ENCODE data around the gene CDH24.

The CDH24 gene

GRCh38 chr14:23055147-23055550 lies 2.2 kb downstream of the CDH24 start:
- Histone ChIP-seq H3K27me3 (ENCODE audit: insufficient read depth, low read length) (no peaks in the 10 kb centered on the region), H3K4me3 (ENCODE audit: low read depth, low read length, poor library complexity, severe bottlenecking) (no peak overlapping the region), H4K20me1 (ENCODE audit: insufficient read depth, low read length) (no peaks in the 10 kb centered on the region), H3K79me2 (ENCODE audit: insufficient read depth, low read length) (no peaks in the 10 kb centered on the region), H3K27ac (ENCODE audit: low read depth, low read length, poor library complexity, severe bottlenecking) (no peak overlapping the region), H3K9me2 (ENCODE audit: low read depth, low read length) (no peaks in the 10 kb centered on the region), H3K36me3 (ENCODE audit: insufficient read depth, low read length) (peaks cover 17% of the 10 kb centered on the region), H3K4me2 (ENCODE audit: low read length) (no peak overlapping the region), H2AFZ (ENCODE audit: low read length) (no peak overlapping the region), H3K9me3 (ENCODE audit: low read length) (no peaks in the 10 kb centered on the region), H3K4me1 (ENCODE audit: insufficient read depth, low read length, severe bottlenecking) (peaks cover 18% of the 10 kb centered on the region), H3F3A (ENCODE audit: insufficient read depth, low read length) (no peaks in the 10 kb centered on the region), H3K9ac (ENCODE audit: low read length) (no peak overlapping the region)
- TF ChIP-seq CTCF (IDR thresholded peaks at IDR 0.05; ENCODE audit: low read length) (no peak), EZH2 (IDR thresholded peaks at IDR 0.05; ENCODE audit: borderline replicate concordance, low read length) (no peak)

- no peak overlapping the region for H3K9ac ChIP-seq (ENCODE audit: low read length)
- peaks cover 18% of the 10 kb centered on the region for H3K4me1 ChIP-seq (ENCODE audit: insufficient read depth, low read length, severe bottlenecking)
- no peak overlapping the region for H3K4me3 ChIP-seq (ENCODE audit: low read depth, low read length, poor library complexity, severe bottlenecking)
- TF ChIP-seq EZH2 (IDR thresholded peaks at IDR 0.05; ENCODE audit: borderline replicate concordance, low read length) (no peak), CTCF (IDR thresholded peaks at IDR 0.05; ENCODE audit: low read length) (peak; percentile 64)
- H3F3A ChIP-seq (ENCODE audit: insufficient read depth, low read length) = no peaks in the 10 kb centered on the region
- H2AFZ ChIP-seq (ENCODE audit: low read length) = no peak overlapping the region
- H3K79me2 ChIP-seq (ENCODE audit: insufficient read depth, low read length) = no peaks in the 10 kb centered on the region
- no peaks in the 10 kb centered on the region for H3K9me3 ChIP-seq (ENCODE audit: low read length)
- no peaks in the 10 kb centered on the region for H4K20me1 ChIP-seq (ENCODE audit: insufficient read depth, low read length)
- no peaks in the 10 kb centered on the region for H3K27me3 ChIP-seq (ENCODE audit: insufficient read depth, low read length)
- H3K27ac ChIP-seq (ENCODE audit: low read depth, low read length, poor library complexity, severe bottlenecking) = no peak overlapping the region
- H3K4me2 ChIP-seq (ENCODE audit: low read length) = no peak overlapping the region
- no peaks in the 10 kb centered on the region for H3K9me2 ChIP-seq (ENCODE audit: low read depth, low read length)
- peaks cover 10% of the 10 kb centered on the region for H3K36me3 ChIP-seq (ENCODE audit: insufficient read depth, low read length)
Measured at GRCh38 chr14:23054000-23054811, 3.1 kb downstream of the CDH24 start.

- Histone ChIP-seq H4K20me1 (ENCODE audit: insufficient read depth, low read length) (no peaks in the 10 kb centered on the region), H3K4me2 (ENCODE audit: low read length) (no peak overlapping the region), H3K79me2 (ENCODE audit: insufficient read depth, low read length) (no peaks in the 10 kb centered on the region), H3K27ac (ENCODE audit: low read depth, low read length, poor library complexity, severe bottlenecking) (no peak overlapping the region), H3K9ac (ENCODE audit: low read length) (no peak overlapping the region), H3K27me3 (ENCODE audit: insufficient read depth, low read length) (no peaks in the 10 kb centered on the region), H3K9me2 (ENCODE audit: low read depth, low read length) (no peaks in the 10 kb centered on the region), H2AFZ (ENCODE audit: low read length) (no peak overlapping the region), H3K9me3 (ENCODE audit: low read length) (no peaks in the 10 kb centered on the region), H3K4me1 (ENCODE audit: insufficient read depth, low read length, severe bottlenecking) (peaks cover 18% of the 10 kb centered on the region), H3F3A (ENCODE audit: insufficient read depth, low read length) (no peaks in the 10 kb centered on the region), H3K36me3 (ENCODE audit: insufficient read depth, low read length) (peaks cover 3% of the 10 kb centered on the region; the same call in 1 of the 2 replicates), H3K4me3 (ENCODE audit: low read depth, low read length, poor library complexity, severe bottlenecking) (no peak overlapping the region)
- TF ChIP-seq EZH2 (IDR thresholded peaks at IDR 0.05; ENCODE audit: borderline replicate concordance, low read length) (no peak), CTCF (IDR thresholded peaks at IDR 0.05; ENCODE audit: low read length) (no peak)
Measured at GRCh38 chr14:23053426-23053825, 3.9 kb downstream of the CDH24 start.
